ENCODE data around the gene EPB41.

Gene EPB41

GRCh38 chr1:29162476-29163138, 248.2 kb downstream of the EPB41 start:
- Histone ChIP-seq H3K9me3 (ENCODE audit: control insufficient read depth, insufficient read depth, low read length) (no peaks in the 10 kb centered on the region), H3K9ac (ENCODE audit: low read depth, low read length) (no peak overlapping the region), H3K27me3 (ENCODE audit: control insufficient read depth, insufficient read depth, low read length) (no peaks in the 10 kb centered on the region), H3K4me3 (ENCODE audit: low read depth, low read length) (no peak overlapping the region), H3K36me3 (ENCODE audit: control insufficient read depth, insufficient read depth, low read length) (peaks cover 68% of the 10 kb centered on the region), H3K27ac (ENCODE audit: low read depth, low read length) (peak overlapping the region; percentile 97), H3K4me1 (ENCODE audit: control insufficient read depth, insufficient read depth, low read length) (peaks cover 54% of the 10 kb centered on the region)

GRCh38 chr1:29164588-29164987, 250.2 kb downstream of the EPB41 start:
- H3K9ac ChIP-seq (ENCODE audit: low read depth, low read length): peak overlapping the region; percentile 65
- peak overlapping the region; percentile 97 for H3K27ac ChIP-seq (ENCODE audit: low read depth, low read length)
- H3K4me3 ChIP-seq (ENCODE audit: low read depth, low read length): peak overlapping the region; percentile 43
- no peaks in the 10 kb centered on the region for H3K9me3 ChIP-seq (ENCODE audit: control insufficient read depth, insufficient read depth, low read length)
- peaks cover 54% of the 10 kb centered on the region for H3K4me1 ChIP-seq (ENCODE audit: control insufficient read depth, insufficient read depth, low read length)
- H3K36me3 ChIP-seq (ENCODE audit: control insufficient read depth, insufficient read depth, low read length): peaks cover 66% of the 10 kb centered on the region
- no peaks in the 10 kb centered on the region for H3K27me3 ChIP-seq (ENCODE audit: control insufficient read depth, insufficient read depth, low read length)

GRCh38 chr1:29166291-29166878, 252.0 kb downstream of the EPB41 start:
- H3K9ac ChIP-seq (ENCODE audit: low read depth, low read length): no peak overlapping the region
- H3K9me3 ChIP-seq (ENCODE audit: control insufficient read depth, insufficient read depth, low read length): no peaks in the 10 kb centered on the region
- peaks cover 70% of the 10 kb centered on the region for H3K4me1 ChIP-seq (ENCODE audit: control insufficient read depth, insufficient read depth, low read length)
- no peaks in the 10 kb centered on the region for H3K27me3 ChIP-seq (ENCODE audit: control insufficient read depth, insufficient read depth, low read length)
- peak overlapping the region; percentile 97 for H3K27ac ChIP-seq (ENCODE audit: low read depth, low read length)
- H3K4me3 ChIP-seq (ENCODE audit: low read depth, low read length): no peak overlapping the region
- peaks cover 55% of the 10 kb centered on the region for H3K36me3 ChIP-seq (ENCODE audit: control insufficient read depth, insufficient read depth, low read length)

GRCh38 chr1:29167904-29168303, 253.5 kb downstream of the EPB41 start:
- H3K36me3 ChIP-seq (ENCODE audit: control insufficient read depth, insufficient read depth, low read length): peaks cover 46% of the 10 kb centered on the region
- no peaks in the 10 kb centered on the region for H3K9me3 ChIP-seq (ENCODE audit: control insufficient read depth, insufficient read depth, low read length)
- H3K9ac ChIP-seq (ENCODE audit: low read depth, low read length): no peak overlapping the region
- no peak overlapping the region for H3K4me3 ChIP-seq (ENCODE audit: low read depth, low read length)
- no peaks in the 10 kb centered on the region for H3K27me3 ChIP-seq (ENCODE audit: control insufficient read depth, insufficient read depth, low read length)
- no peak overlapping the region for H3K27ac ChIP-seq (ENCODE audit: low read depth, low read length)
- H3K4me1 ChIP-seq (ENCODE audit: control insufficient read depth, insufficient read depth, low read length): peaks cover 70% of the 10 kb centered on the region

Measured in HUES48 (cell line).